H9 (cell line): ENCODE measurements around the gene TBC1D9. TPM values are rescaled to one million over a fixed set of nuclear protein-coding genes. Genes with fewer than 3 reads are reported as not detected.

Experiments used
- DNase-seq: peaks from one replicate; pipeline ENCODE4 v3.0.0-alpha.2; 2017
- H2AFZ ChIP-seq: one replicate; pipeline ENCODE4 v1.6.1; 2013; ENCODE audit warnings: mild to moderate bottlenecking, low read length, control low read depth, moderate library complexity
- H2AK5ac ChIP-seq: 2 replicates; pipeline ENCODE4 v1.6.1; 2013; ENCODE audit warnings: low read length, control low read depth, mixed read lengths; ENCODE audit not compliant: insufficient read length
- H2BK120ac ChIP-seq: one replicate; pipeline ENCODE4 v1.6.1; 2013; ENCODE audit warnings: low read depth, mild to moderate bottlenecking, low read length, control low read depth, inconsistent platforms; ENCODE audit not compliant: poor library complexity, severe bottlenecking
- H2BK12ac ChIP-seq: 2 replicates; pipeline ENCODE4 v1.6.1; 2013; ENCODE audit warnings: low read length, control low read depth, mixed read lengths, low read depth; ENCODE audit not compliant: insufficient read length
- H2BK15ac ChIP-seq: 2 replicates; pipeline ENCODE4 v1.6.1; 2013; ENCODE audit warnings: low read depth, low read length, control low read depth
- H2BK20ac ChIP-seq: one replicate; pipeline ENCODE4 v1.6.1; 2013; ENCODE audit warnings: low read depth, mild to moderate bottlenecking, low read length, control low read depth, inconsistent platforms; ENCODE audit not compliant: poor library complexity, severe bottlenecking
- H2BK5ac ChIP-seq: 2 replicates; pipeline ENCODE4 v1.6.1; 2013; ENCODE audit warnings: low read length, control low read depth, mixed read lengths; ENCODE audit not compliant: insufficient read length
- H3K14ac ChIP-seq: 2 replicates; pipeline ENCODE4 v1.6.1; 2013; ENCODE audit warnings: low read length, control low read depth; ENCODE audit not compliant: insufficient read depth
- H3K18ac ChIP-seq: 2 replicates; pipeline ENCODE4 v1.6.1; 2013; ENCODE audit warnings: low read depth, mild to moderate bottlenecking, mixed read lengths, low read length, control low read depth; ENCODE audit not compliant: insufficient read length
- H3K23ac ChIP-seq: 2 replicates; pipeline ENCODE4 v1.6.1; 2013; ENCODE audit warnings: low read length, control low read depth, mixed read lengths, low read depth; ENCODE audit not compliant: insufficient read length
- H3K23me2 ChIP-seq: 2 replicates; pipeline ENCODE4 v1.6.1; 2013; ENCODE audit warnings: low read depth, mild to moderate bottlenecking, mixed read lengths, low read length, control low read depth; ENCODE audit not compliant: insufficient read length, poor library complexity, severe bottlenecking
- H3K27ac ChIP-seq: 2 replicates; pipeline ENCODE4 v1.5.1; 2013; ENCODE audit warnings: low read length, control low read depth, mixed read lengths, low read depth; ENCODE audit not compliant: insufficient read length
- H3K27me3 ChIP-seq: 2 replicates; pipeline ENCODE4 v1.6.1; 2013; ENCODE audit warnings: low read length, control low read depth, inconsistent platforms; ENCODE audit not compliant: insufficient read depth
- H3K4ac ChIP-seq: 2 replicates; pipeline ENCODE4 v1.6.1; 2013; ENCODE audit warnings: low read depth, mild to moderate bottlenecking, control low read depth, inconsistent platforms, low read length, moderate library complexity
- H3K4me1 ChIP-seq: 2 replicates; pipeline ENCODE4 v1.6.1; 2013; ENCODE audit warnings: low read length, control low read depth, inconsistent platforms; ENCODE audit not compliant: insufficient read depth
- H3K4me2 ChIP-seq: 2 replicates; pipeline ENCODE4 v1.6.1; 2013; ENCODE audit warnings: low read length, control low read depth, mixed read lengths; ENCODE audit not compliant: insufficient read length, insufficient read depth
- H3K56ac ChIP-seq: 2 replicates; pipeline ENCODE4 v1.6.1; 2013; ENCODE audit warnings: low read depth, mild to moderate bottlenecking, mixed read lengths, low read length, control low read depth; ENCODE audit not compliant: insufficient read length
- H3K79me1 ChIP-seq: 2 replicates; pipeline ENCODE4 v1.6.1; 2013; ENCODE audit warnings: low read depth, mild to moderate bottlenecking, moderate library complexity, low read length, control low read depth, inconsistent platforms; ENCODE audit not compliant: insufficient read depth, poor library complexity, severe bottlenecking
- H3K79me2 ChIP-seq: 2 replicates; pipeline ENCODE4 v1.6.1; 2013; ENCODE audit warnings: low read length, control low read depth, inconsistent platforms; ENCODE audit not compliant: insufficient read depth
- H3K9ac ChIP-seq: 2 replicates; pipeline ENCODE4 v1.6.1; 2013; ENCODE audit warnings: low read length, control low read depth, mixed read lengths; ENCODE audit not compliant: insufficient read length; ENCODE audit errors: extremely low read depth
- H3K9me3 ChIP-seq: one replicate; pipeline ENCODE4 v1.6.1; 2013; ENCODE audit warnings: low read depth, low read length, inconsistent platforms; ENCODE audit not compliant: control insufficient read depth
- H3T11ph ChIP-seq: one replicate; pipeline ENCODE4 v1.6.1; 2013; ENCODE audit warnings: mild to moderate bottlenecking, low read length, control low read depth, inconsistent platforms
- H4K20me1 ChIP-seq: one replicate; pipeline ENCODE4 v1.6.1; 2013; ENCODE audit not compliant: control insufficient read depth, insufficient read length, insufficient read depth
- H4K5ac ChIP-seq: 2 replicates; pipeline ENCODE4 v1.6.1; 2013; ENCODE audit warnings: low read depth, mild to moderate bottlenecking, mixed read lengths, low read length, control low read depth; ENCODE audit not compliant: insufficient read length
- H4K8ac ChIP-seq: replicated peaks from 2 replicates; pipeline ENCODE4 v1.6.1; 2013; ENCODE audit warnings: low read length, control low read depth, mixed read lengths, low read depth; ENCODE audit not compliant: insufficient read length
- H4K91ac ChIP-seq: 2 replicates; pipeline ENCODE4 v1.6.1; 2013; ENCODE audit warnings: low read depth, mild to moderate bottlenecking, moderate library complexity, mixed read lengths, low read length, control low read depth; ENCODE audit not compliant: insufficient read length
- H3K27ac Mint-ChIP-seq, 3 experiments: 2 replicates in 2 of 3; 3 replicates in 1 of 3; pipeline ENCODE4 v1.8.0; 2020 to 2021; ENCODE audit warnings: mixed read lengths in 3 of 3, mild to moderate bottlenecking in 1 of 3, moderate library complexity in 1 of 3
- H3K27me3 Mint-ChIP-seq: 2 replicates; pipeline ENCODE4 v1.8.0; 2021; ENCODE audit warnings: low read depth, mild to moderate bottlenecking, moderate library complexity, mixed read lengths
- H3K36me3 Mint-ChIP-seq, 3 experiments: 2 replicates in 2 of 3; 3 replicates in 1 of 3; pipeline ENCODE4 v1.8.0; 2020 to 2021; ENCODE audit warnings: low read depth in 3 of 3, mixed read lengths in 3 of 3; ENCODE audit not compliant: insufficient read depth in 1 of 3
- H3K4me1 Mint-ChIP-seq, 2 experiments: 2 replicates each; pipeline ENCODE4 v1.8.0; 2020; ENCODE audit warnings: mixed read lengths in 2 of 2
- H3K4me3 Mint-ChIP-seq, 2 experiments: 2 replicates in 1 of 2; 3 replicates in 1 of 2; pipeline ENCODE4 v1.8.0; 2020 to 2021; ENCODE audit warnings: mild to moderate bottlenecking in 2 of 2, mixed read lengths in 2 of 2, moderate library complexity in 1 of 2
- H3K9me3 Mint-ChIP-seq, 2 experiments: 2 replicates in 1 of 2; 3 replicates in 1 of 2; pipeline ENCODE4 v1.8.0; 2020; ENCODE audit warnings: mild to moderate bottlenecking in 2 of 2, mixed read lengths in 2 of 2, moderate library complexity in 1 of 2
- WGBS: extraction: QIAGEN DNeasy Blood & Tissue Kit; methylation state at CpG from one replicate; pipeline ENCODE4 v1.1.7; 2013; ENCODE audit warnings: missing lambda C conversion rate, low lambda C conversion rate, mixed read lengths; ENCODE audit not compliant: insufficient read length; ENCODE audit errors: extremely low coverage; 5-methylcytosine and 5-hydroxymethylcytosine counted together
- total RNA-seq: library from RNA; stranded (reverse); gene quantifications from 2 replicates; pipeline ENCODE4 v1.2.1, GENCODE V29; 2021
- TF ChIP-seq, protein P1 (sequence below): fragments of 200-600 bp; sonication (generic); conservative IDR thresholded peaks from 3 replicates; pipeline ENCODE4 v1.8.0; 2021; ENCODE audit warnings: antibody characterized with exemption, mild to moderate bottlenecking

TBC1D9 gene
- total RNA-seq, 1 experiment from 2014 or later: 0.63 TPM

- no peaks in the 10 kb centered on the region for H4K20me1 ChIP-seq
- no peak overlapping the region for H3K56ac ChIP-seq
- Mint-ChIP-seq H3K27me3 (no peaks in the 10 kb centered on the region; the same call in 1 of the 2 replicates), H3K27ac (no peak overlapping the region), H3K36me3 (no peaks in the 10 kb centered on the region), H3K4me1 (peaks cover 4 to 6% of the 10 kb centered on the region in 2 experiments; a peak in 3 of 4 replicates), H3K9me3 (no peaks in the 10 kb centered on the region), H3K4me3 (no peak overlapping the region)
- no peak overlapping the region for H3K18ac ChIP-seq
- no peak overlapping the region for H2BK12ac ChIP-seq
- TF ChIP-seq, protein P1, sequence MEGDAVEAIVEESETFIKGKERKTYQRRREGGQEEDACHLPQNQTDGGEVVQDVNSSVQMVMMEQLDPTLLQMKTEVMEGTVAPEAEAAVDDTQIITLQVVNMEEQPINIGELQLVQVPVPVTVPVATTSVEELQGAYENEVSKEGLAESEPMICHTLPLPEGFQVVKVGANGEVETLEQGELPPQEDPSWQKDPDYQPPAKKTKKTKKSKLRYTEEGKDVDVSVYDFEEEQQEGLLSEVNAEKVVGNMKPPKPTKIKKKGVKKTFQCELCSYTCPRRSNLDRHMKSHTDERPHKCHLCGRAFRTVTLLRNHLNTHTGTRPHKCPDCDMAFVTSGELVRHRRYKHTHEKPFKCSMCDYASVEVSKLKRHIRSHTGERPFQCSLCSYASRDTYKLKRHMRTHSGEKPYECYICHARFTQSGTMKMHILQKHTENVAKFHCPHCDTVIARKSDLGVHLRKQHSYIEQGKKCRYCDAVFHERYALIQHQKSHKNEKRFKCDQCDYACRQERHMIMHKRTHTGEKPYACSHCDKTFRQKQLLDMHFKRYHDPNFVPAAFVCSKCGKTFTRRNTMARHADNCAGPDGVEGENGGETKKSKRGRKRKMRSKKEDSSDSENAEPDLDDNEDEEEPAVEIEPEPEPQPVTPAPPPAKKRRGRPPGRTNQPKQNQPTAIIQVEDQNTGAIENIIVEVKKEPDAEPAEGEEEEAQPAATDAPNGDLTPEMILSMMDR: no peak
- H2BK5ac ChIP-seq: no peak overlapping the region
- WGBS: no CpG with 5 or more reads among the region's 9 CpGs
- no peaks in the 10 kb centered on the region for H3K79me1 ChIP-seq
- no peak overlapping the region for H2AFZ ChIP-seq
- no peak overlapping the region for H3K4ac ChIP-seq
- no peaks in the 10 kb centered on the region for H3K27me3 ChIP-seq
- DNase-seq: no peak
- H2BK120ac ChIP-seq: no peak overlapping the region
- H3K23ac ChIP-seq: no peak overlapping the region
- H3K79me2 ChIP-seq: no peaks in the 10 kb centered on the region
- H2BK15ac ChIP-seq: no peak overlapping the region
- no peak overlapping the region for H4K8ac ChIP-seq
- H2AK5ac ChIP-seq: no peak overlapping the region
- H3K27ac ChIP-seq: no peak overlapping the region
- H3T11ph ChIP-seq: no peak overlapping the region
- H3K14ac ChIP-seq: no peak overlapping the region
- H4K91ac ChIP-seq: no peak overlapping the region
- no peak overlapping the region for H3K4me2 ChIP-seq
- no peaks in the 10 kb centered on the region for H3K23me2 ChIP-seq
- no peak overlapping the region for H3K9ac ChIP-seq
- H2BK20ac ChIP-seq: no peak overlapping the region
- H3K4me1 ChIP-seq: no peaks in the 10 kb centered on the region
- H4K5ac ChIP-seq: no peak overlapping the region
- no peaks in the 10 kb centered on the region for H3K9me3 ChIP-seq
Measured at GRCh38 chr4:140720387-140721304, 35.5 kb downstream of the TBC1D9 start.
